Osteocyte (in vitro differentiated cells): Measurements from ENCODE around the gene ARHGEF25. TPM values are rescaled to one million over a fixed set of nuclear protein-coding genes. Genes with fewer than 3 reads are reported as not detected.
"Not testable (repeated sequence)": the region's sequence is repeated elsewhere in the genome, so short reads cannot be mapped to it uniquely, and the experiment has no call there.

Experiments used
- DNase-seq: peaks from one replicate; pipeline ENCODE4 v3.0.0; 2021; ENCODE audit warnings: mixed read lengths; ENCODE audit not compliant: unreplicated experiment; ENCODE audit errors: extremely low spot score
- H3K27ac Mint-ChIP-seq: one replicate; pipeline ENCODE4 v1.8.0; 2021; ENCODE audit warnings: mild to moderate bottlenecking, mixed read lengths; ENCODE audit not compliant: unreplicated experiment
- H3K27me3 Mint-ChIP-seq: one replicate; pipeline ENCODE4 v1.8.0; 2021; ENCODE audit warnings: mixed read lengths; ENCODE audit not compliant: unreplicated experiment
- H3K36me3 Mint-ChIP-seq: one replicate; pipeline ENCODE4 v1.8.0; 2021; ENCODE audit warnings: mixed read lengths; ENCODE audit not compliant: unreplicated experiment
- H3K4me1 Mint-ChIP-seq: one replicate; pipeline ENCODE4 v1.8.0; 2021; ENCODE audit warnings: mixed read lengths; ENCODE audit not compliant: unreplicated experiment
- H3K4me3 Mint-ChIP-seq: one replicate; pipeline ENCODE4 v1.8.0; 2021; ENCODE audit warnings: mild to moderate bottlenecking, moderate library complexity, mixed read lengths; ENCODE audit not compliant: unreplicated experiment
- H3K9me3 Mint-ChIP-seq: one replicate; pipeline ENCODE4 v1.8.0; 2021; ENCODE audit warnings: mixed read lengths; ENCODE audit not compliant: unreplicated experiment
- CTCF ChIP-seq: fragments of 200-600 bp; sonication (generic); IDR thresholded peaks from 2 replicates; pipeline ENCODE4 v1.5.0; 2021; ENCODE audit warnings: antibody characterized with exemption, mild to moderate bottlenecking, moderate library complexity
- total RNA-seq: library from RNA; stranded (reverse); gene quantifications from 2 replicates; pipeline ENCODE4 v1.2.1, GENCODE V29; 2021

ARHGEF25 gene
- total RNA-seq, 1 donor from 2014 or later: 27.6 TPM

DNA sequence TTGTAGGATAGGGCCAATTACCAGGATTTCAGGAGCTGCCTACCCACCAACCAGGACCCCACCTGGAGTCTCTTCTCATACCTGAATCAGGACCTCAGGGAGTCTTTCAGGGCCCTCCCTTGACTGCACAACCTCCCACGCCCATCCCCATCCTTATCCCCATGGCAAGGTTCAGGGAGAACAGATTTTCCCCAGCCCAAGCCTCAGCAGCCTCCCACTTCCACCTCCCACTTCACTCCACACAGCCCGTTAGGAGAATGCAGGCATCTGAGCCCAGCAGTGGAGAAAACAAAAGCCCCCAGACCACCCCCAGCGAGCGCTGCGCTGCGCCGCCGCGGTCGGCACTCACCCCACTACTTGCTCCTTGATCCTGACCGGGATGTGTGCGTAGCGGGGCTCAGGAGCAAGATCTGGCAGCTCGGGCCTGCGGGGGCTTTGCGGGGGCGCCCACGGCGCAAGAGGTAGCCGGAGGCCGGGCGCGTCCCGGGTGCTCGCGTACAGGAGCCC, 20.4 kb downstream of the ARHGEF25 start:
- Mint-ChIP-seq H3K27me3 (peaks cover 5% of the 10 kb centered on the region), H3K4me3 (peak overlapping the region; percentile 72)
- peak; percentile 81 for DNase-seq

DNA sequence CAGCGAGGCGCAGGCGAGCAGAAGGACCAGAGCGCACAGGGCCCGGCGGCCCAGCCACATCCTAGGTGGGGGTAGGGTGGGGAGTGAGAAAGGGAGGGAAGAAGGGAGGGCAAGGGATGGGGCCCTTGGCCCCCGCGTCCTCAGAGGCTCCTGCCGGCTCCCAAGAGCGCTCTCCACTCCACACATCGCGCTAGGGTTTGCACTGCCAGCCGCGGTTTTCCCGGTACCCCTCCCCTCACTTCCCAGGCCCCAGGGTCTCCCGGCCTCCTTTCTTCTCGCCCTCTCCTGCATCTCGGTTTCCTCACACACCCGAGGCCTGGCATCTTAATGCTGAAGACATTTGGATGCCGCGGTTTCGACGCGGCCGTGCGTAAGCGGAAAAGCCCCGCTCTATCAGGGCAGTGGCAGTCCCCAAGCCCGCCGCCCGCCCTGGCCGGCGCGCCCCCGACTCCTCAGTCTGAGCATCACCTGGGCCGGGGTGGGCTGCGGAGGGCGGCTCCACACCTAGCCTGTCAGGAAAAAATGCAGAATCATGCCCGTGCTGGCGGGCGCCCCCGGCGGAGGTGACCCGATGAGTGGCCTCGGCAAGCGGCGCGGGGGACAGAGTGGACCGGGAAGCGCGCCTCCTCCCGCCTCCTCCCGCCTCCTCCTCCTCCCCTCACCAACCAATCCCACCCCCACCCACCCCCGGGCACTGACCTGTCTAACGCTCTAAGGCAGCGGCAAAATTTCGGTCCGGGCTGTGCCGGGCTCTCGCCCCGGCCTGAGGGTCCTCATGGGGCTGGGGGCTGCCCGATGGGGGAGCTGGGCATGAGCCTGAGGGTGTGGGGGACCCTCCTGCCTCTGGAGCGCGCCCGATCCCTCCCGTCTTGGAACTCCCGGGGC, 21.1 kb downstream of the ARHGEF25 start:
- peaks cover 6% of the 10 kb centered on the region for H3K27me3 Mint-ChIP-seq
- TF ChIP-seq CTCF: no peak
- H3K36me3 Mint-ChIP-seq: no peaks in the 10 kb centered on the region
- peak overlapping the region; percentile 72 for H3K4me3 Mint-ChIP-seq
- peaks cover 8% of the 10 kb centered on the region for H3K4me1 Mint-ChIP-seq
- no peaks in the 10 kb centered on the region for H3K9me3 Mint-ChIP-seq
- no peak overlapping the region for H3K27ac Mint-ChIP-seq
- DNase-seq: no peak

More for the DNA sequence above, 20.4 kb downstream of the ARHGEF25 start:
- H3K36me3 Mint-ChIP-seq: peaks cover 2% of the 10 kb centered on the region
- no peak overlapping the region for H3K27ac Mint-ChIP-seq
- TF ChIP-seq CTCF: no peak
- peaks cover 8% of the 10 kb centered on the region for H3K4me1 Mint-ChIP-seq
- no peaks in the 10 kb centered on the region for H3K9me3 Mint-ChIP-seq

DNA sequence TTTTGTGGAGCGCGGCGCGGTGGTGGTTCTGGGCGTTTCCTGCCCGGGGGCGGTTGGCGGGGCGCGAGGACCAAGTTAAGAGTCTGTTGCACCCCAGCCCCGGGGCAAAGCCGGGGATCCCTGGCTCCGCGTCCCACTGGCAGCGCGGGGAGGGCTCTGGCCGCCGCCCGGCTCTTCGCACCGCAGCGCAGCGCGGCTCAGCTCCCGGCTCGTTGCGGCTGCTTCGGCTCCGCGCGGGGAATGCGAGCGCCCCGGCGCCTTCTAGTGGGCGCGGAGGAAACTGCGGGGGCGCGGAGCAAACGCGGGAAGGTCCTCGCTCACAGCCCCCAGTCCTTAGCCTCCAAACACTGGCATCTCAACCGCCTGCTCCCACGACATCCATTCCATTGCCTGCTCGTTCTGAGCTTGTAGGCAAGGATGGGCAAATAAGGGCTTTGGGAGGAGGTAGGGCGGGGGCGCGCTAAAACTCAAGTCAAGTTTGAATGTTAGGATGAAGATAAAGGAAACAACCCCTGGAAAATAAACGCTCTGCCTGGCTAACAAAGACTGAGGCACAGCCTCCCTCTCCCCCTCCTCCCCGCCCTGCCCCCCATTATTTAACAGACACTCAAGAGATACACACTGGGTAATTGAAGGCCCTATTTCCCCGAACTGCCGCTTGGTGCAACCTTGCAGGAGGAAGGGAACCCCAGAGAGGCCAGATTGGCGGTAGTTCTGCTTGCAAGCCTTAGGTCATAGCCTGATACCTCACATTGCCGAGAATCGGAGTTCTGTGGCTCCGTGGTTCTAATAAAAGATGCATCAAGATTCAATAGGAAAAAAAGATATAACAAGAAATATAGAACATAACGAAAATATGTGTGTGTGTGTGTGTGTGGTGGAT, 22.0 kb downstream of the ARHGEF25 start, which contains the start of gene B4GALNT1:
B4GALNT1 (minus strand) TSS at position 244 of the 883 bp plus-strand sequence. CDS start 1,069 bp downstream, outside the sequence.
- DNase-seq: no peak
- TF ChIP-seq CTCF: peak; percentile 92
- Mint-ChIP-seq H3K9me3 (no peaks in the 10 kb centered on the region), H3K27ac (no peak within 1 kb of the TSS), H3K36me3 (no peaks in the 10 kb centered on the region), H3K4me1 (peaks cover 8% of the 10 kb centered on the region), H3K4me3 (peak within 1 kb of the TSS; percentile 72), H3K27me3 (peaks cover 13% of the 10 kb centered on the region)

DNA sequence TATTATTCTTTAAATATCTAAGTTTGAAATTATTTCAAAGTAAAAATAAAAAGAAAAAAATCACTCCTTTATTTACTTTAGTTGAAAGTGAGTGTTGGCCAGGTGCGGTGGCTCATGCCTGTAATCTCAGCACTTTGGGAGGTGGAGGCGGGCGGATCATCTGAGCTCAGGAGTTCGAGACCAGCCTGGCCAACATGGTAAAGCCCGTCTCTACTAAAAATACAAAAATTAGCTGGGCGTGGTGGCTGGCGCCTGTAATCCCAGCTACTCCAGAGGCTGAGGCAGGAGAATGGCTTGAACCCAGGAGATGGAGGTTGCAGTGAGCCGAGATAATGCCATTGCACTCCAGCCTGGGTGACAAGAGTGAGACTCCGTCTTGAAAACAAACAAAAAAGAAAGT, 25.5 kb downstream of the ARHGEF25 start:
- H3K27me3 Mint-ChIP-seq: peaks cover 43% of the 10 kb centered on the region

GRCh38 chr12:57637364-57637763, 26.1 kb downstream of the ARHGEF25 start:
- DNase-seq: no peak
- Mint-ChIP-seq H3K27me3 (peaks cover 49% of the 10 kb centered on the region), H3K4me3 (no peak overlapping the region), H3K36me3 (no peaks in the 10 kb centered on the region), H3K4me1 (peaks cover 6% of the 10 kb centered on the region), H3K27ac (no peak overlapping the region), H3K9me3 (no peaks in the 10 kb centered on the region)
- peak; percentile 5 for TF ChIP-seq CTCF

More for the DNA sequence above, 25.5 kb downstream of the ARHGEF25 start:
- H3K27ac Mint-ChIP-seq, H3K9me3 Mint-ChIP-seq, H3K4me3 Mint-ChIP-seq, H3K4me1 Mint-ChIP-seq, H3K36me3 Mint-ChIP-seq, DNase-seq: not testable (repeated sequence)
